ENCODE results near the gene SLC25A18. TPM values are rescaled to one million over a fixed set of nuclear protein-coding genes. Genes with fewer than 3 reads are reported as not detected.

Gene SLC25A18
- polyA plus RNA-seq, 3 donors = 0.10 to 0.11 TPM; not detected in 1

DNA sequence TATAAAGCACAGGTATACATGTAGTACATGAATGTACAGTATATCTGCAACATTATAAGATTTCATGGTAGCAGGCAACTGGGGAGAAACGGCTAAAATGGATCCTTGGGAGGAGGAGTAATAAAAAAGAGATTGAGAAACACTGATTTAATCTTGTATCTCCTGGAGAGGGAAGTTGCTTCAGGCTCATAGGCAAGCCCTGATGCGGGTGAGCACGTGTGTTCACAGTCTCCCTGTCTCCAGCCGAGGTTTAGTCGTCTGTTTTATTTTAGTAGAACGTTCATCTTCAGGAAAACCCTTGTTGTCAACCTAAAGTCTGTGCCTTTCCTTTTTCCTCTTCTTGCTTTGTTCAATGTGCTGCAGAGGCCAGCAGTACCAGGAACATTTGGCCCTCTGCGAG lies 21.8 kb upstream of the SLC25A18 start:
- WGBS (ENCODE audit: insufficient coverage) = 82% methylated on average over 6 of the region's 7 CpGs
- DNase-seq = no peak
- Histone ChIP-seq H3K36me3 (replicated peaks in 1 of 2; ENCODE audit: control insufficient read depth in 1 of 2, insufficient read depth in 2 of 2, low read length in 2 of 2) (no peaks in the 10 kb centered on the region), H3K4me1 (ENCODE audit: control insufficient read depth in 1 of 2, insufficient read depth in 2 of 2, low read length in 2 of 2) (no peaks in the 10 kb centered on the region), H3K27me3 (ENCODE audit: control insufficient read depth in 2 of 2, insufficient read depth in 2 of 2, low read length in 2 of 2) (no peaks in the 10 kb centered on the region), H4K20me1 (ENCODE audit: insufficient read depth, low read length) (no peaks in the 10 kb centered on the region), H2AFZ (ENCODE audit: insufficient read depth, low read depth, low read length, poor library complexity, severe bottlenecking) (no peak overlapping the region), H3K4me2 (replicated peaks; ENCODE audit: extremely low read depth, low read length, poor library complexity, severe bottlenecking) (no peak overlapping the region), H3K9me3 (replicated peaks in 1 of 2; ENCODE audit: control insufficient read depth in 1 of 2, insufficient read depth in 1 of 2, low read length in 2 of 2) (no peaks in the 10 kb centered on the region), H3K27ac (ENCODE audit: low read depth in 1 of 2, low read length in 2 of 2) (no peak overlapping the region), H3K9ac (ENCODE audit: insufficient read depth, low read length, poor library complexity, severe bottlenecking) (no peak overlapping the region), H3K4me3 (replicated peaks in 1 of 3; ENCODE audit: low read depth in 2 of 3, low read length in 3 of 3) (no peak overlapping the region), H3K79me2 (ENCODE audit: insufficient read depth, low read length) (no peaks in the 10 kb centered on the region)
- Mint-ChIP-seq H3K9me3 (no peaks in the 10 kb centered on the region), H3K27ac (no peak overlapping the region), H3K4me1 (no peaks in the 10 kb centered on the region), H3K4me3 (no peak overlapping the region), H3K36me3 (peaks cover 0 to 7% of the 10 kb centered on the region in 2 donors), H3K27me3 (ENCODE audit: low read depth in 3 of 3) (peaks cover 0 to 3% (median 1%) of the 10 kb centered on the region in 3 donors)
- intact Hi-C loops (cut with micrococcal nuclease) = no loop called here
- TF ChIP-seq, protein P1, sequence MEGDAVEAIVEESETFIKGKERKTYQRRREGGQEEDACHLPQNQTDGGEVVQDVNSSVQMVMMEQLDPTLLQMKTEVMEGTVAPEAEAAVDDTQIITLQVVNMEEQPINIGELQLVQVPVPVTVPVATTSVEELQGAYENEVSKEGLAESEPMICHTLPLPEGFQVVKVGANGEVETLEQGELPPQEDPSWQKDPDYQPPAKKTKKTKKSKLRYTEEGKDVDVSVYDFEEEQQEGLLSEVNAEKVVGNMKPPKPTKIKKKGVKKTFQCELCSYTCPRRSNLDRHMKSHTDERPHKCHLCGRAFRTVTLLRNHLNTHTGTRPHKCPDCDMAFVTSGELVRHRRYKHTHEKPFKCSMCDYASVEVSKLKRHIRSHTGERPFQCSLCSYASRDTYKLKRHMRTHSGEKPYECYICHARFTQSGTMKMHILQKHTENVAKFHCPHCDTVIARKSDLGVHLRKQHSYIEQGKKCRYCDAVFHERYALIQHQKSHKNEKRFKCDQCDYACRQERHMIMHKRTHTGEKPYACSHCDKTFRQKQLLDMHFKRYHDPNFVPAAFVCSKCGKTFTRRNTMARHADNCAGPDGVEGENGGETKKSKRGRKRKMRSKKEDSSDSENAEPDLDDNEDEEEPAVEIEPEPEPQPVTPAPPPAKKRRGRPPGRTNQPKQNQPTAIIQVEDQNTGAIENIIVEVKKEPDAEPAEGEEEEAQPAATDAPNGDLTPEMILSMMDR (IDR thresholded peaks at IDR 0.05) = no peak

DNA sequence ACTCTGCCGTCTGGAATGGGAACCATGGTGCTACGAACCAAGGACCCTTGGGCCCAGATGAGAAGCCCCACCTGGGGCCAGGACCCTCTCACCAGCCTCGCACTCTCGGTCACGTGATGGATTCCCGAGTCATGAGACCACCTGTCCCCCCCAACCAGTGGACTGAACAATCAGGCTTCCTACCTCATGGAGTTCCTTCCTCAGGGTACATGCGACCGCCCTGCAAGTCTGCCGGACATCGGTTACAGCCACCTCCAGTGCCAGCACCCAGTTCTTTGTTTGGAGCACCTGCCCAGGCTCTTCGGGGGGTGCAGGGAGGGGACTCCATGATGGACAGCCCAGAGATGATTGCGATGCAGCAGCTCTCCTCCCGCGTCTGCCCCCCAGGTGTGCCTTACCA lies 20.8 kb upstream of the SLC25A18 start:
- Mint-ChIP-seq H3K4me3 (no peak overlapping the region), H3K9me3 (no peaks in the 10 kb centered on the region), H3K27me3 (ENCODE audit: low read depth in 3 of 3) (peaks cover 0 to 3% (median 1%) of the 10 kb centered on the region in 3 donors), H3K27ac (no peak overlapping the region), H3K4me1 (no peaks in the 10 kb centered on the region), H3K36me3 (peaks cover 0 to 7% of the 10 kb centered on the region in 2 donors)
- no peaks in the 10 kb centered on the region for H3K9me3 ChIP-seq (replicated peaks in 1 of 2; ENCODE audit: control insufficient read depth in 1 of 2, insufficient read depth in 1 of 2, low read length in 2 of 2)
- H3K4me3 ChIP-seq (replicated peaks in 1 of 3; ENCODE audit: low read depth in 2 of 3, low read length in 3 of 3) = no peak overlapping the region
- no peaks in the 10 kb centered on the region for H3K27me3 ChIP-seq (ENCODE audit: control insufficient read depth in 2 of 2, insufficient read depth in 2 of 2, low read length in 2 of 2)
- WGBS (ENCODE audit: insufficient coverage) = 97% methylated on average over 13 of the region's 14 CpGs
- no peak overlapping the region for H3K4me2 ChIP-seq (replicated peaks; ENCODE audit: extremely low read depth, low read length, poor library complexity, severe bottlenecking)
- H3K27ac ChIP-seq (ENCODE audit: low read depth in 1 of 2, low read length in 2 of 2) = no peak overlapping the region
- H4K20me1 ChIP-seq (ENCODE audit: insufficient read depth, low read length) = no peaks in the 10 kb centered on the region
- DNase-seq = no peak
- no peak overlapping the region for H2AFZ ChIP-seq (ENCODE audit: insufficient read depth, low read depth, low read length, poor library complexity, severe bottlenecking)
- no peak overlapping the region for H3K9ac ChIP-seq (ENCODE audit: insufficient read depth, low read length, poor library complexity, severe bottlenecking)
- TF ChIP-seq, protein P1 (IDR thresholded peaks at IDR 0.05) = no peak
- H3K4me1 ChIP-seq (ENCODE audit: control insufficient read depth in 1 of 2, insufficient read depth in 2 of 2, low read length in 2 of 2) = no peaks in the 10 kb centered on the region
- intact Hi-C loops (cut with micrococcal nuclease) = no loop called here
- no peaks in the 10 kb centered on the region for H3K79me2 ChIP-seq (ENCODE audit: insufficient read depth, low read length)
- H3K36me3 ChIP-seq (replicated peaks in 1 of 2; ENCODE audit: control insufficient read depth in 1 of 2, insufficient read depth in 2 of 2, low read length in 2 of 2) = no peaks in the 10 kb centered on the region
